Muscle of leg (tissue), 11 donors: ENCODE measurements around the gene KNDC1. TPM values are rescaled to one million over a fixed set of nuclear protein-coding genes. Genes with fewer than 3 reads are reported as not detected.
"Not testable (repeated sequence)": the region's sequence is repeated elsewhere in the genome, so short reads cannot be mapped to it uniquely, and the experiment has no call there.

Source experiments
- DNase-seq: peaks from one replicate; pipeline ENCODE4 v3.0.0; 2013
- H3K27ac ChIP-seq: one replicate; pipeline ENCODE4 v1.5.1; 2013; ENCODE audit warnings: mild to moderate bottlenecking, low read length, control low read depth
- H3K27me3 ChIP-seq: one replicate; pipeline ENCODE4 v1.6.1; 2013; ENCODE audit warnings: low read length; ENCODE audit not compliant: control insufficient read depth, insufficient read depth
- H3K36me3 ChIP-seq: one replicate; pipeline ENCODE4 v1.6.1; 2013; ENCODE audit warnings: low read length; ENCODE audit not compliant: control insufficient read depth, insufficient read depth
- H3K4me1 ChIP-seq: one replicate; pipeline ENCODE4 v1.6.1; 2013; ENCODE audit warnings: low read length; ENCODE audit not compliant: control insufficient read depth, insufficient read depth
- H3K4me3 ChIP-seq: one replicate; pipeline ENCODE4 v1.5.1; 2013; ENCODE audit warnings: low read length, control low read depth
- H3K9me3 ChIP-seq: replicated peaks from 2 replicates; pipeline ENCODE4 v1.6.1; 2013; ENCODE audit warnings: low read depth, low read length; ENCODE audit not compliant: control insufficient read depth
- WGBS: methylation state at CpG from one replicate; pipeline ENCODE4 v1.1.5; 2013; ENCODE audit warnings: missing lambda C conversion rate; ENCODE audit not compliant: insufficient coverage; 5-methylcytosine and 5-hydroxymethylcytosine counted together
- polyA plus RNA-seq, 8 donors: library from polyadenylated mRNA; unstranded; fragments of 120-200 nt; gene quantifications; one replicate each; pipeline versions ENCODE4 v1.2.1 to v1.2.3, GENCODE V29; 2013; ENCODE audit warnings: inconsistent platforms in 1 of 8, low replicate concordance in 1 of 8; ENCODE audit not compliant: insufficient read length in 8 of 8, insufficient read depth in 1 of 8
- total RNA-seq: library from RNA; stranded (reverse); fragments of 120-200 nt; gene quantifications from one replicate; pipeline ENCODE4 v1.2.4, GENCODE V29; 2013

Gene KNDC1
- total and polyA plus RNA-seq, 9 donors: 1.5 to 9.8 (median 4.4) TPM

DNA sequence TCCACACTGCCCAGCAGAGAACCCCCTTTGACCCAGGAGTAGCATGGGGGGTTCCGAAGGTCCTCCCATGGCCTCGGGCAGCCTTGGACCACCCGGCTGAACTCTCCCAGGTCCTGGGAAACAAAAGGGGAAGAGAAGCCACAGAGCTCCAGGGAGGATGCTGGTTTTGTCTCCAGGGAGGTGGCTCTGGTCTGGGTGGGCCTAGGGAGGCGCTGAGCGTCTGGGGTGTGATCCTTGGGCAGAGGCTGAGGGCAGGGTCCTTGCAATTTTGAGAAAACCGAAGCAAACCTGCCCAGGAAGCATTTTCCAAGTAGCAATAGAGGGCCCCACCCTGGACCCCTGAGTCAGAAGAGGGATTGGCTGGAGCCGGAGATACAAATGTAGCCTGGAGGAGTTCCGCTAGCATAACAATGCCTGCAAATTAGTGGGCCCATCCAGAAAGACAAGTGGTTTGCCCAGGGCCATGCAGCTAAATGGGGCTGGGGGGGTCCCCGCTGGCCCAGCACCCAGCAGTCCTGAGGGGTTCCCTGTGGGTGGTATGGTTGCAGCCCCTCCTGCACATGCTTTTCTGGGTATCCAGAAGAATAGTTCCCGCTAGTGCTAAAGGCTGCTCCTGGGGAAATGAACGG lies 72.0 kb downstream of the KNDC1 start:
- no peak for DNase-seq
- H3K27ac ChIP-seq: no peak overlapping the region
- H3K27me3 ChIP-seq: peaks cover 83% of the 10 kb centered on the region
- no peaks in the 10 kb centered on the region for H3K36me3 ChIP-seq
- no peaks in the 10 kb centered on the region for H3K9me3 ChIP-seq
- no peak overlapping the region for H3K4me3 ChIP-seq
- H3K4me1 ChIP-seq: peaks cover 4% of the 10 kb centered on the region
- 40% methylated on average over 10 of the region's 11 CpGs for WGBS

DNA sequence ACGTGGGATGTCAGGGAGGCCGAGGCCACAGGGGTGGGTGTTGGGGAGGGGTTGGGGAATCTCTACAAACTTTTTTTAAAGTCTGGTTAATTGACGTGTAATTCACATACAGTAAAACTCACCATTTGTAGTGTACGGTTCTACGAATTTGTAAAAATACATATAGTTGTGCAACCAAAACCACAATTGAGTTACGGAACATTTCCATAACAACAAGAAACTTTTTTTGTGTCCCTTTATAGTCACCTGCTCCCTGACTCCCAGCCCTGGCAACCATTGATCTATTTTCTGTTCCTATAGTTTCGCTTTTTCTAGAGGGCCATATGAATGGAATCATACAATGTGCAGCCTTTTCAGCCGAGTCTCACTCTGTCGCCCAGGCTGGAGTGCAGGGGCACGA lies 74.8 kb downstream of the KNDC1 start:
- H3K27ac ChIP-seq, H3K36me3 ChIP-seq, H3K4me3 ChIP-seq, DNase-seq, H3K9me3 ChIP-seq: not testable (repeated sequence)
- peaks cover 13% of the 10 kb centered on the region for H3K4me1 ChIP-seq
- no CpG with 5 or more reads among the region's 10 CpGs for WGBS
- peaks cover 84% of the 10 kb centered on the region for H3K27me3 ChIP-seq

DNA sequence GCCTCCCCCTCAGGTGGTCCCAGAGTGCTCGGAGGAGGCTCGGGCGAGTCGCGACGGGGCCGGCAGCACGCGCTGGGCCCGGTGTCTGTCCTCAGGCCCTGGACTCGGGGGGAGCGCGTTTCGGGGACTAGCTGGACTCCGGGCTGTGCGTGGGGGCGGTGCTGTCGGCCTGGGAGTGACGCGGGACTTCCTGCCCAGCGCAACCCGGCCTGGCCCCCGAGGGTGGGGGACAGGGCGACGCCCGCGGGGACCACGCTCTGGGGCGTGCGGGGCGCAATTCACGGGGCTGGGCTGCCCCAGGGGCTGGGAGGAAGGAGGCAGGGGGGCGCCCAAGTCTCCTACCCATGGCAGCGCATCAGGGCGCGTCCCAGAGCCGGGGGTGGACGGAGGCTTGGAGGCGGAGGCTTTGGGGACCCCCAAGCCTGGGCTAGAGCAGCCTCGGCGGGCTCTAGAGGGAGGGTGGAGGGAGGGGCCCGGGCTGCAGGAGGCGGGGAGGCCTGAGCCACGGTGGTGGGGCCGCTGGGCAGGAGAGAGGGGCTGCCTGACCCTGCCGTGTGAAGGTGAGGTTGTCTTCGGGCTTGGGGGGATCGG lies 75.3 kb downstream of the KNDC1 start:
- no peaks in the 10 kb centered on the region for H3K36me3 ChIP-seq
- under 1% methylated on average over 43 of the region's 48 CpGs for WGBS
- H3K9me3 ChIP-seq: no peaks in the 10 kb centered on the region
- no peak overlapping the region for H3K27ac ChIP-seq
- peaks cover 13% of the 10 kb centered on the region for H3K4me1 ChIP-seq
- DNase-seq: no peak
- no peak overlapping the region for H3K4me3 ChIP-seq
- H3K27me3 ChIP-seq: peaks cover 87% of the 10 kb centered on the region

DNA sequence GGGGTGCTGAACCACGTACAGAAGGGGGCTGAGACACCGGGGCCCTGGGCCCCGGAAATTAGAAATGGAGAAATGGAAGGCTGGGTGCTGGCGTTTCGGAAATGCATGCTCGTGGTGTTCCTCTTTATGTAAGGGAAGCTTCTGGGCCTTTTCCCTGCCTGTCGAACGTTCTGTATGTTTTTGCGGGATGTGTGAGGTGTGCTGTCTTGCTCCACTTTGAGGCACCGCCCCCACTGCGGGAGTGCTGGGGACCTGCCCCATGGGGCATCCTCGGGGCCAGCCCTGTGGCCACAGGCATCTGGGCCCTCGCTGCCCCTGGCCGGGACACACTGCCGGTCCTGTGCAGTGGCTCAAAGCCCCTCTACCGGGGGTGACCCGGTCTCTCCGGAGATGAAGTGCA lies 75.9 kb downstream of the KNDC1 start:
- no peak overlapping the region for H3K4me3 ChIP-seq

DNA sequence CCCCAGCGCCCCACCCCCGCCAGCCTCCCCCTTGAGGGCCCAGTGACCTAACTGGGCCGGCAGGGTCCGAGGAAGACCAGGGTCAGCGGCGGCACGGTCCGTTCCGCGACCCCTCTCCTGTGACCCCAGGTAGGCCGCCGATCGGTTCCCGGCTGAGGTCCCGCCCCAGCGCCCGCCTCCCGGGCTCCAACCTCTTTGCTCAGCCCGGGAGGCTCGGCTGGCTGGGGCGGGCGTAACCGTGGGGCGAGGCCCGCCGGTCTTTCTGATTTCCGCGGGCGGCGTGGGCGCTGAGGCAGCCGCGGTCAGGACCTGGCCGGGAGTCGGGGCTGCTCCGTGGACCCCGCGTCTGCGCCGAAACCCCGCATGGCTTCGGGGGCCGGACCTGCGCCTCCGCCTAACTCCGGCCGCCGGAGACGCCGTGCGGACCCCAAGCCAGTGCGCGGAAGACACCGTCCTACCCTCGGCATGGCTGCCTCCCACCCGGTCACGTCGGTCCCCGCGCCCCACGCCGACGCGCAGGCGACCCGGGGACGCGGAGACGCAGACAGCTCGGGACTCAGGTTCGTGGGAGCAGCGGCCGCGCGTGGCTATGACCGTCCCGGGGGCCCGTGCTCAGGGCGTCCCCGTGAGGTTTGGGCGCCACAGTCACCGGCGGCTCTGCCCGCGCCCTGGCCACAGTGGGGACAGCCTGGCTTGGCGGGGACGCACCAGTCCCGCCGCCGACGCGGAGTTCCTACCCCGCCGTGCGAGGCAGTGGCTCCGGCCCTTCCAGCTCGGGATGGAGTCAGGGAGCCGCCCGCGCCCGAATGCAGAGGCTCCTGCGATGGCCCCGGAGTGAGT lies 76.6 kb downstream of the KNDC1 start:
- H3K27ac ChIP-seq: no peak overlapping the region
- under 1% methylated on average over 101 of the region's 103 CpGs for WGBS
- no peak overlapping the region for H3K4me3 ChIP-seq

More for the DNA sequence above, 75.9 kb downstream of the KNDC1 start:
- Histone ChIP-seq H3K9me3 (no peaks in the 10 kb centered on the region), H3K4me1 (peaks cover 13% of the 10 kb centered on the region), H3K27ac (no peak overlapping the region), H3K27me3 (peaks cover 87% of the 10 kb centered on the region), H3K36me3 (no peaks in the 10 kb centered on the region)
- peak; percentile 34 for DNase-seq
- 2% methylated on average over 16 of the region's 18 CpGs for WGBS

DNA sequence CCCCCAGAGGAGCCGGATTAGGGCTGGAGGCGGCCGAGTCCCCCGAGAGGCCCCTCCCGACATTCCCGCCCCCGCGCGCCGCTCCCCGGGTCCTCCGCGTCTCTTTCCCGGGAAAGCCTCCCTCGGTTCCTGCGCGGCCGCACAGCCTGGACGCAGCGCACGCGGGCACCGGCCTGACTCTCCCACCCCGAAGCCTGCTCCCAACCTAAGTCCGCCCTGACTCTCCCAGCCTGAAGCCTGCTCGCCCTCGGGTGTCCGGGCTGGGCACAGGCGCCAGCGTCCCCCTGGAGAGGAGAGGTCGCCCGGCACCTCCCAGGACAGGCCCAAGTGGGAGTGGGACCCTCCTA lies 77.2 kb downstream of the KNDC1 start:
- Histone ChIP-seq H3K9me3 (no peaks in the 10 kb centered on the region), H3K36me3 (no peaks in the 10 kb centered on the region), H3K27me3 (peaks cover 88% of the 10 kb centered on the region), H3K4me1 (peaks cover 13% of the 10 kb centered on the region), H3K27ac (no peak overlapping the region), H3K4me3 (no peak overlapping the region)
- DNase-seq: no peak
- under 1% methylated on average over 23 of the region's 32 CpGs for WGBS

More for the DNA sequence above, 76.6 kb downstream of the KNDC1 start:
- Histone ChIP-seq H3K4me1 (peaks cover 13% of the 10 kb centered on the region), H3K9me3 (no peaks in the 10 kb centered on the region), H3K36me3 (no peaks in the 10 kb centered on the region), H3K27me3 (peaks cover 88% of the 10 kb centered on the region)
- DNase-seq: no peak

DNA sequence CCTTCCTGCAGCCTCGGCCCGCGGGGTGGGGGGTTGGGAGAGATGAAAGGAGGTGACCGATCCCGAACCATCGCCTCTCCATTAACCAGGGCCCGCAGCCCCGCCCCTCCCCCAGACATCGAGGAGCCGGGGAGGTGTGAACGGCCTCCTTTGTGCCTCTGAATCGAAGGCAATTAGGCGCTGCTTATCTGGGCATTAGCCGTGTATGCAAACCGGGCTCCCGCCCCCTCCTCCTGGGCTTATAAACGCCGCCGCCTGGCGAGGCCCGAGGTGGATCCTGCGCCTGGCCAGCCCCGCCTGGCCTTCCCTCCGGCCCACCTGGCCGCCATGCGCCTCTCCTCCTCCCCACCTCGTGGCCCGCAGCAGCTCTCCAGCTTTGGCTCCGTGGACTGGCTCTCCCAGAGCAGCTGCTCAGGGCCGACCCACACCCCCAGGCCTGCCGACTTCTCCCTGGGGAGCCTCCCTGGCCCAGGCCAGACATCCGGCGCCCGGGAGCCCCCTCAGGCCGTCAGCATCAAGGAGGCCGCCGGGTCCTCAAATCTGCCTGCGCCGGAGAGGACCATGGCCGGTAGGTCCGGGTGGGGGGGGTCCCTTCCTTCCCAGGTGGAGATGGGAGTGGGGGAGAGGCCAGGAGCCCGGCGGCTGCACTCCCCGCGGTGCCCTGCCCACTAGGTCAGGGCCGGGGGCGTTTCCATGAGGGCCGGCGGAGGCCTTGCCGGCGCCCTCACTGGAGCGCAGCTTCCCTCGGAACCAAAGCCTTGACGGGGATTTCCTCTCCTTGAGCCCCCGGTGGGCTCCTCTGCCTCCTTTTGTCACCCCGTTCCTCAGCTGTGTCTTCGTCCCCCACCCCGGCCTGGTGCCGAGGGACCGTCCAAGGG lies 77.8 kb downstream of the KNDC1 start, which contains the start of gene VENTX:
Gene VENTX, plus strand, starts transcription at position 268 of the 878 bp plus-strand sequence. Its CDS starts 60 bp downstream, at position 328.
- no peak for DNase-seq
- 1% methylated on average over 45 of the region's 60 CpGs for WGBS
- Histone ChIP-seq H3K36me3 (no peaks in the 10 kb centered on the region), H3K27me3 (peaks cover 88% of the 10 kb centered on the region), H3K4me3 (no peak within 1 kb of the TSS), H3K27ac (no peak within 1 kb of the TSS), H3K9me3 (no peaks in the 10 kb centered on the region), H3K4me1 (peaks cover 13% of the 10 kb centered on the region)

DNA sequence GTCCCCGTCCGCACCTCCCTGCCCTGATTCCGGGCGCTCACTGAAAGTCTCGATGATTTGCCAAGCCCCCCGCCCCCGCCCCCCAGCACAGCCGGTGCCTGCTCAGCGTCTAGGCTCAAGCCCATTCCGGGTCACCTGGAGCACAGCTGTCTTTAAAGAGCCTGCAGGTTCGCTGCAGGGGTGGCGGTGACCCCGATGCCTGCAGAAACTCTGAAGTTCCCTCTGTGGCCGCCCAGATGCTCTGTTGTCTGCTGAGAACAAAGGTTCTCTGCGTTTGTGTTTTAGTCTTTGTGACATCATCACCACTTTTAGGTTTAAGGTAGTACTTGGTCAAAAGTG lies 78.4 kb downstream of the KNDC1 start:
- no peaks in the 10 kb centered on the region for H3K9me3 ChIP-seq
- no peak overlapping the region for H3K27ac ChIP-seq
- no peak for DNase-seq
- peaks cover 13% of the 10 kb centered on the region for H3K4me1 ChIP-seq
- peaks cover 88% of the 10 kb centered on the region for H3K27me3 ChIP-seq
- no peaks in the 10 kb centered on the region for H3K36me3 ChIP-seq
- WGBS: 11% methylated on average over 14 of the region's 15 CpGs
- no peak overlapping the region for H3K4me3 ChIP-seq

DNA sequence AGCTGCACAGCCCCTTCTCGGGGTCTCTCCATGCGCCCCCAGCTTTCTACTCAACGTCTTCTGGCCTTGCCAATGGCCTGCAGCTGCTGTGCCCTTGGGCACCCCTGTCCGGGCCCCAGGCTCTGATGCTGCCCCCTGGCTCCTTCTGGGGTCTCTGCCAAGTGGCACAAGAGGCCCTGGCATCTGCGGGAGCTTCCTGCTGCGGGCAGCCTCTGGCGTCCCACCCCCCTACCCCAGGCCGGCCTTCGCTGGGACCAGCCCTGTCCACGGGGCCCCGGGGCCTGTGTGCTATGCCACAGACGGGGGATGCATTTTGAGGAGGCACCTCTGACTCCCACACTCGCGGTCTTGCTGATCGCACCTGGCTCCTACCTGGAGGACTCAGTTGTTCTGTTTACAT lies 80.0 kb downstream of the KNDC1 start:
- 87% methylated on average over 11 of the region's 15 CpGs for WGBS
- H3K27me3 ChIP-seq: peaks cover 92% of the 10 kb centered on the region

More for the DNA sequence above, 80.0 kb downstream of the KNDC1 start:
- no peak for DNase-seq
- Histone ChIP-seq H3K4me3 (no peak overlapping the region), H3K36me3 (no peaks in the 10 kb centered on the region), H3K27ac (no peak overlapping the region), H3K9me3 (no peaks in the 10 kb centered on the region), H3K4me1 (peaks cover 13% of the 10 kb centered on the region)
